Stimulated activated CD8-positive, alpha-beta memory T cell treated with anti-CD3 and anti-CD28 coated beads, Interleukin-4, amount 100 ng/mL, for 48 hours (primary cell): ENCODE data around the gene MCM3.

Source experiments
- DNase-seq: peaks from one replicate; pipeline ENCODE4 v3.0.0-alpha.2; 2020

Gene MCM3

GRCh38 chr6:52284460-52285176 is at the start of gene MCM3:
MCM3 (minus strand) TSS chr6:52284742; CDS start chr6:52284674, 68 bp downstream.
- peak; percentile 94 for DNase-seq

GRCh38 chr6:52333840-52334200 is 49.3 kb upstream of the MCM3 start:
- no peak for DNase-seq

GRCh38 chr6:52331793-52332457 is 47.4 kb upstream of the MCM3 start:
- no peak for DNase-seq

GRCh38 chr6:52330470-52330869 is 45.9 kb upstream of the MCM3 start:
- DNase-seq, result no peak

GRCh38 chr6:52328729-52329128 is 44.2 kb upstream of the MCM3 start:
- DNase-seq, result no peak

GRCh38 chr6:52328303-52328662 is 43.7 kb upstream of the MCM3 start:
- DNase-seq, result no peak

- DNase-seq, result no peak
Observed at GRCh38 chr6:52326540-52327364, 42.2 kb upstream of the MCM3 start.

- DNase-seq, result no peak
Observed at GRCh38 chr6:52325695-52326471, 41.3 kb upstream of the MCM3 start.

- DNase-seq, result no peak
Observed at GRCh38 chr6:52324189-52324588, 39.6 kb upstream of the MCM3 start.

- DNase-seq, result no peak
Observed at GRCh38 chr6:52317841-52318581, 33.5 kb upstream of the MCM3 start.

- no peak for DNase-seq
Observed at GRCh38 chr6:52317211-52317610, 32.7 kb upstream of the MCM3 start.

GRCh38 chr6:52314752-52315151 is 30.2 kb upstream of the MCM3 start:
- DNase-seq, result no peak

- DNase-seq, result no peak
Observed at GRCh38 chr6:52312461-52312860, 27.9 kb upstream of the MCM3 start.

- no peak for DNase-seq
Observed at GRCh38 chr6:52310932-52311331, 26.4 kb upstream of the MCM3 start.

- no peak for DNase-seq
Observed at GRCh38 chr6:52307900-52308372, 23.4 kb upstream of the MCM3 start.

- DNase-seq, result no peak
Observed at GRCh38 chr6:52306972-52307870, 22.7 kb upstream of the MCM3 start.

- DNase-seq, result no peak
Observed at GRCh38 chr6:52305948-52306767, 21.6 kb upstream of the MCM3 start.

- DNase-seq, result no peak
Observed at GRCh38 chr6:52305411-52305810, 20.9 kb upstream of the MCM3 start.

GRCh38 chr6:52304983-52305390 is 20.4 kb upstream of the MCM3 start:
- DNase-seq, result no peak

GRCh38 chr6:52303178-52303577 is 18.6 kb upstream of the MCM3 start:
- no peak for DNase-seq
